Stimulated activated CD4-positive, alpha-beta T cell treated with anti-CD3 and anti-CD28 coated beads, Interleukin-2, amount 100 ng/mL, for 24 hours (primary cell): ENCODE measurements around the gene LAYN.

Experiments used
- DNase-seq, 2 donors: peaks; one replicate each; pipeline ENCODE4 v3.0.0-alpha.2; 2020

Gene LAYN

DNA sequence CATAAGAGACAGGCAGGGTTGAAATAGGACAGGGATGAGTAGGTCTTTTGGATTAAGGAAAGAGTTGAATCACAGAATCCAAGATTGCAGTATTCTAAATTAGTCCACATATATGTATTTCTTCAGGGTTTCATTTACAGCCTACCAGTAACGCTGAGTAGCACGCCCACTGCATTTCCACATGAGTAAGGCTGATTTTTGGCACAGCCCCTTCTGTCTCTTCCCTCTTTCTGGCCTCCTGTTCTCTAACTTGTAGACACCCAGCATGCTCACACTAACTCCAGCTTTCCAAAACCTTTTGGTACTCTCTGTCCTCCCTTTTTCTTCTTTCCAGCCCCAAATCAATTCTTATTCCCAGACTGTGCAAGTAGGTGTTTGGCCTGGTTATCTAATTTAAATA lies 58.0 kb downstream of the LAYN start:
- DNase-seq: no peak

DNA sequence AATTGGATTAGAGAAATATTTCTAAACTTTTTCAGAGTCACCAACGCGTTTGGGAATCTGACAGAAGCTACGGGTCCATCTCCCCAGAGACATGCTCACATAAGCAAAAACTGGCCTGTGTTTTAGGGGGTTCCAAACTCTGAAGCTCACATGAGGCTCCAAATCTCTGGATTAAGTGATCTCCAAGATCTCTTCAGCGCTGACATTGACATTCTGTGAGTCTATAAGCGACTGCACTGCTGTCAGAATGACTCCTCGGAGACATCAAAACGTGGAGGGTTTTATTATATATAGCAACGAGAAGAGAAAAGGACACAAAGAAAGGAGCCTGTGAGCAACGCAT lies 61.1 kb downstream of the LAYN start:
- no peak for DNase-seq

DNA sequence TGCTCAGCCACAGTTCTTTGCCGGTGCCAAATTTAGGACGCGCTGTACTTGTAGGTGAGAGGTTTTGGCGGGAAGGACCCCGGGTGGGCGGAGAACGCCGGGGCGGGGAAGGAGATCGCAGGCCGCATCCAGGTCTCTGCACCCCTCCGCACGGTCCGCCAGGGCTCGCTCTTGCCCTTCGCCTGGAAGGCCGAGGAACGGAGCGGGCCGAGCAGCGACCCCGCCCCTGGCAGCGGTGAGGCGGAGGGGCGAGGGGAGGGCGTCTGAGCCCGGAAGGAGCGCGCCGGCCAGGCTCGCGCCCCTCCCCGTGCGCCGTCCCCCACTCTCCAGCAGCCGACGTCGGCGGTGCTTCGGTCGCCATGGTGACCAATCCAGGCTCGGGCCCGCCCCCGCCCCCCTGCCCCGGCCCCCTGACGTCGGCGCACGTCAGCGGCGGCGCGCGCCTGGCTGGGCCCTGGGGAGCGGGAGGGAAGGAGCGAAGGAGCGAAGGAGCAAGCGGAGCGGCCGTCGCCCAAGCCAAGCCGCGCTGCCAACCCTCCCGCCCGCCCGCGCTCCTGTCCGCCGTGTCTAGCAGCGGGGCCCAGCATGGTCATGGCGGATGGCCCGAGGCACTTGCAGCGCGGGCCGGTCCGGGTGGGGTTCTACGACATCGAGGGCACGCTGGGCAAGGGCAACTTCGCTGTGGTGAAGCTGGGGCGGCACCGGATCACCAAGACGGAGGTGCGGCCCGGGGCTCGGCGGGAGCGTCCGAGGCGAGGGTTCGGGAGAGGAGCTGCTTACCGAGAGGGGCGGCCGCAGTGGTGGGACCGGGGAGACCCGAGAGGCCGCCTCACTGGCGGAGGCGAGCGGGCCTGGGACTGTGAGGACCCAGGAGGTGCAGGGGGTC lies 61.7 kb downstream of the LAYN start, which contains the start of gene SIK2:
SIK2 (plus strand) TSS at position 471 of the 886 bp plus-strand sequence; CDS start at position 586, 115 bp downstream.
- peak; percentile 88 to 91 for DNase-seq

DNA sequence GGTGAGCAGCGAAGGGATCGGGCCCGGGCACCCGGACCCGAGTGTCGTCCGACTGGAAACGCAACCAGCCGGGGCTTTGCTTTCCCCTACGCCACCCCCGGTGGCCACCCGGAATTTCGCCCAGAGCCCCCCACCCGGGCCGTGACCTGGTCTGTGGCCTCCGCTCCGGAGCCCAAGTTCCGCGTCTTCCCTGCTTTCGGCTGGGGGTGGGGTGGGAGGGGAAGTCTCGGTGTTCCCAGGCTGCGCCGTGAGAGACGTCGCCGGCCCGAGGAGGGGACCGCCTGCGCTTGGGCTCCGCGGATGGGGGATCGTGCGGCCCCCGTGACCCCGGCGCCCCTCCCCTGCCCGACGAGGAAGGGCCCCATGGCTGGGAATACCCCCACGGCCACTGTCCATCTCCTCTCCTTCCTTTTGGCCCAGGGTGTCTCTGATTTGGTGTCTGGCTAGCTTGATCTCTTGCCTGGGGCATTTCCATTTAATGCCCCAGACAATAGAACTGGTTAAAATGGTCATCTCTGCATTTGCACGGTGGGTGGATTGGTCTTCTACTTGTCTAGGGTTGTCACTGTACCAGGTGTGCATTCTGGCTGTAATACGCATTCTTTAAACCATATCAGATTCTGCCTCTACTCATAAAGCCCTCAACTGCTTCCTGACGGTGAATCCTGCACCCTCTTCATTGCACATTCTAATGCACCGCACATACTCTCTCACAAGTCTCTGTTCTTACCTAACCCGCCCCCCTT lies 62.5 kb downstream of the LAYN start:
- peak in 1 of 2 donors; percentile 40 for DNase-seq

DNA sequence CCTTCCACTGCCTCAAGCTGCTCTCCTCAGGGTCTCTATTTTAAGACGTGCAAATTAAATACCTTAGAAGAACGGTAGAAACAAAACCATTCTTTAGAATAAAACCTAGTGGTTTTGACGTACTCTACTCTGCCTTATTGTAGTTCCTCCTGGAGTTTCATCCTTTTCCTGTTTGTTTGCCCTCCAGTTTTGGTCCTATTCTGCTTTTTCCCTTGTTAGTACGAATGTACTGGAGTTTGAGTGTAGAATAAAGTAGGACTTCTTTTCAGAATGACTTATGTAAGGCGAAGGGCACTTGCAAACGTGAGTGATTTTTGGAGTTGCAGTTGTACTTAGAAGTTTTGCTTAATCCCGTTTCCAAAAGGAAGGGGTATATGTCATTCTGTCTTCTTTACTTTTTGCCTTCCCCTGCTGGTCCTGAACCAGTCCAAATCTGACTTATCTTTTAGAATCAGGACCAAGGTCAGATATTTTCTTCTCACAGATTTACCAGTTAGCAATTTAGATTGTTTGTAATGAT lies 63.2 kb downstream of the LAYN start:
- DNase-seq: no peak

DNA sequence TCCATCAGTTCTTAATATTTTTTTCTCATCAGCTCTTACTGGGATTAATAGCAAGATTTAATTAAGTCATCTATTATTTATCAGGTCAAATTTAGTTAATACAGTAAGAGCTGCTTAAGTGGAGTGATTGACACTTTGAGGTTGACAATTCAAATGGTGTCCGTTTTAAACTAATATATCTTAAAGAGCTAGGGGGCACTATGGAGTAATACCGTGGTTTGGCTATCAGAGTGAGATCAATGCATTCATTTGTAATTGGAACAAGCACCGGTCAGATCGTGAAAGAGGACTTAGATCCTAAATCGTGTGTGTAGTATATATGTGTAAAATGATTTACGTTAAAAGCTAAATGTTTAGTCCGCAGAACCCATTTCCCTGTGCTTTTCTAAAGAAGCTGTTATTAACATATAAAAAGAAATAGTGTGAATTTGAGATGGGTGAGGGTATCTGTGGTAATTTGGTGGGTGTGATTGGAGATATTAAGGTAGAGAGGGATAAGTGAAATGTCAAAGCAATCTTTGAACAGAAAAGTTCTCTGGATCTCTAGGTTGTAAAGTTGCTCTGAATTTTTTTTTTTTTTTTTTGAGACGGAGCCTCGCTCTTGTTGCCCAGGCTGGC lies 64.0 kb downstream of the LAYN start:
- DNase-seq: no peak

DNA sequence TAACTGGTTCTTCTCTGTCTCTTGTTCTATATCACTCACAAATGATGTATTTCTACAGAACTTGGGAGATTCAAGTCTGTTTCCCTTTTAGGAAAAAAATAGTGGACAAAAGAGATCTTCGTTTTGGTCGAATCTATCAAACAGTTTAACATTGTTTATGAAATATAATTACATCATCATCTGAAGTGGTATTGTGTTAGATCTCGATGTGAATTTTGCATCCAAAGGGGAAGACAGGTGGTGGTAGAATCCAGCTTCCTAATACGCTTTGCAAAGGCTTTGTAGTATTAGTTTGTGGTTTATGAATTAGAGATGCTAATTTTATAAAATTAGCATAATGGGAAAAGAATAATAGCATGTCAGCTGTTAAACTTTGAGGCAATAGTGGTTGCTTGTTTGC lies 65.2 kb downstream of the LAYN start:
- DNase-seq: no peak

DNA sequence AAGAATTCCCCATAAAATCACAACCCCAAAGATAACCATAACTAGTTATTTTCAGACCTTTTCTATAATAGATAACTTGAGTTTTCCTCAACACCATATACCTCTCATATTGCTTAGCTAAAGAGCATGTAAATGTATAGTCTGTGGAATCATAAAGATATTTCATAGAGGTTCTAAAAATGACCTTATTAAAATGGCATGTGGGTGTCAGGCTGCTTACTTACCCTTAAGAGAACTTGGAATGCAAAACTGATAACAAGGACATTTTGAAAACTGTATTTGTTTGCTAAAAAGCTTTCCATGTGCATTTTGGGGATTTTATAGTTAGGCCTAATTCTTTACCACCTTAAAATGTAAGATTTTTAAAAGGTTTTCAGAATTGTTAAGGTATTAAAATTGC lies 66.5 kb downstream of the LAYN start:
- DNase-seq: no peak

DNA sequence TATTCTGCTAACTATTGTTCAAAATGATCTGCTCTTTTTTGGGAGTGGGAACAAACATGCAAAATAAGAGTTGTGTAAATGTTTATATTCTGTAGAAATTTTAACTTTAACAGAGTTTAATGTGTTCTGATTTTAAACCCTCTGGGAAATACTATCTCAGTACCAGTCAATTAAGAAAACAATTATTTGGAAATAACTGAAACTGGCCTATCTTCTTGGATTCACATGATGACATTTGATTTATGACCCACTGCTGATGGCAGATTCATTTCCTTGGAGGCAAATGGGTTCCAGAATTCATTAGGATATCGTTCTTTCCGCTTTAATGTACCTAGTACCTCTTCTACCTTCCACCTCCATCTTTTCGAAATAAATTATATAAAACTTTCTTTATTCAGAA lies 67.2 kb downstream of the LAYN start:
- DNase-seq: no peak
